MM.1S (cell line): ENCODE data around the gene KIRREL2.

Source experiments
- CTCF ChIP-seq: fragments of 300-600 bp; sonication (generic); IDR thresholded peaks from 2 replicates; pipeline ENCODE4 v1.5.1; 2016; ENCODE audit warnings: antibody characterized with exemption, low read length, mixed read lengths
- EZH2 ChIP-seq: fragments of 300-600 bp; sonication (generic); optimal IDR thresholded peaks from 2 replicates; pipeline ENCODE3; 2017; ENCODE audit warnings: low read depth, mild to moderate bottlenecking, antibody characterized with exemption, low read length, mixed read lengths

- TF ChIP-seq CTCF (no peak), EZH2 (no peak)
Observed at GRCh38 chr19:35822579-35822978, 34.1 kb upstream of the KIRREL2 start.
